GM19025 (cell line): Measurements from ENCODE around the gene AIG1.
A peak's percentile ranks its signal among the peaks of the same experiment; 100 is the strongest.

Source experiments
- ATAC-seq: cut with Tn5 transposase; IDR thresholded peaks from one replicate; pipeline ENCODE4 v1.9.1; 2021; ENCODE audit warnings: mild to moderate bottlenecking, low read depth, moderate library complexity; ENCODE audit not compliant: unreplicated experiment

Gene AIG1

GRCh38 chr6:143092768-143093167 is 32.1 kb downstream of the AIG1 start:
- ATAC-seq = no peak

GRCh38 chr6:143093290-143093689 is 32.6 kb downstream of the AIG1 start:
- no peak for ATAC-seq

- ATAC-seq = no peak
Measured at GRCh38 chr6:143096403-143096802, 35.7 kb downstream of the AIG1 start.

- ATAC-seq = no peak
Measured at GRCh38 chr6:143097224-143097795, 36.6 kb downstream of the AIG1 start.

- peak; percentile 78 for ATAC-seq
Measured at GRCh38 chr6:143098054-143098671, 37.5 kb downstream of the AIG1 start.

GRCh38 chr6:143099647-143100046 is 39.0 kb downstream of the AIG1 start:
- no peak for ATAC-seq

- ATAC-seq = no peak
Measured at GRCh38 chr6:143100429-143100828, 39.7 kb downstream of the AIG1 start.

GRCh38 chr6:143103916-143104315 is 43.2 kb downstream of the AIG1 start:
- no peak for ATAC-seq

GRCh38 chr6:143107440-143107839 is 46.8 kb downstream of the AIG1 start:
- no peak for ATAC-seq

- no peak for ATAC-seq
Measured at GRCh38 chr6:143107911-143108761, 47.4 kb downstream of the AIG1 start.

- ATAC-seq = no peak
Measured at GRCh38 chr6:143109196-143109595, 48.5 kb downstream of the AIG1 start.

GRCh38 chr6:143110572-143110971 is 49.9 kb downstream of the AIG1 start:
- no peak for ATAC-seq

GRCh38 chr6:143110996-143111395 is 50.3 kb downstream of the AIG1 start:
- no peak for ATAC-seq

- ATAC-seq = no peak
Measured at GRCh38 chr6:143111443-143111842, 50.8 kb downstream of the AIG1 start.

- peak; percentile 72 for ATAC-seq
Measured at GRCh38 chr6:143112084-143112768, 51.5 kb downstream of the AIG1 start.

GRCh38 chr6:143112837-143113236 is 52.1 kb downstream of the AIG1 start:
- no peak for ATAC-seq

- ATAC-seq = no peak
Measured at GRCh38 chr6:143115728-143116127, 55.0 kb downstream of the AIG1 start.

GRCh38 chr6:143117108-143117507 is 56.4 kb downstream of the AIG1 start:
- ATAC-seq = no peak

GRCh38 chr6:143119260-143119659 is 58.6 kb downstream of the AIG1 start:
- ATAC-seq = no peak

- no peak for ATAC-seq
Measured at GRCh38 chr6:143123081-143123480, 62.4 kb downstream of the AIG1 start.

- no peak for ATAC-seq
Measured at GRCh38 chr6:143123941-143124340, 63.3 kb downstream of the AIG1 start.
